A673 (cell line): Measurements from ENCODE around the gene CELF4. TPM values are rescaled to one million over a fixed set of nuclear protein-coding genes. Genes with fewer than 3 reads are reported as not detected.

Experiments used
- BruUV-seq: library from RNA; stranded (reverse); fragments of 400-500 nt; replicated peaks from 2 replicates; lab custom pipeline; 2021; lab: Mats Ljungman, UMichigan
- CTCF ChIA-PET: fragments of 300-600 bp; sonication (Branson Sonifier 250); formaldehyde crosslinking; loops from one replicate; lab custom pipeline; 2022; ENCODE audit warnings: antibody characterized with exemption; lab: Charles Lee
- POLR2A ChIA-PET: fragments of 300-600 bp; sonication (Branson Sonifier 250); formaldehyde crosslinking; loops from one replicate; lab custom pipeline; 2022; ENCODE audit warnings: antibody characterized with exemption; ENCODE audit not compliant: low non-redundant PET; lab: Charles Lee
- DNase-seq: peaks from one replicate; pipeline ENCODE4 v3.0.0-alpha.2; 2015; ENCODE audit warnings: low spot score
- H3K27ac ChIP-seq: fragments of 200-600 bp; sonication (generic); 2 replicates; pipeline ENCODE4 v1.5.1; 2016; ENCODE audit warnings: mixed run types, low read depth, mild to moderate bottlenecking, mixed read lengths, antibody characterized with exemption, low read length; ENCODE audit not compliant: poor library complexity, severe bottlenecking
- H3K27me3 ChIP-seq: fragments of 200-600 bp; sonication (generic); replicated peaks from 2 replicates; pipeline ENCODE4 v1.6.1; 2017; ENCODE audit warnings: mixed run types, low read depth, mild to moderate bottlenecking, mixed read lengths, antibody characterized with exemption, low read length; ENCODE audit not compliant: insufficient read depth, poor library complexity
- H3K36me3 ChIP-seq: fragments of 200-600 bp; sonication (generic); 2 replicates; pipeline ENCODE4 v1.6.1; 2016; ENCODE audit warnings: mixed run types, mild to moderate bottlenecking, mixed read lengths, antibody characterized with exemption, low read length; ENCODE audit not compliant: insufficient read depth, poor library complexity, severe bottlenecking
- H3K4me1 ChIP-seq: fragments of 200-600 bp; sonication (generic); 2 replicates; pipeline ENCODE4 v1.6.1; 2017; ENCODE audit warnings: mixed run types, mild to moderate bottlenecking, mixed read lengths, antibody characterized with exemption, low read length; ENCODE audit not compliant: insufficient read depth, poor library complexity, severe bottlenecking
- H3K4me3 ChIP-seq: fragments of 200-600 bp; sonication (generic); 2 replicates; pipeline ENCODE4 v1.5.1; 2016; ENCODE audit warnings: low read depth, mixed run types, mild to moderate bottlenecking, mixed read lengths, low read length; ENCODE audit not compliant: poor library complexity, severe bottlenecking
- H3K9me3 ChIP-seq: fragments of 200-600 bp; sonication (generic); 2 replicates; pipeline ENCODE4 v1.6.1; 2016; ENCODE audit warnings: mixed run types, low read depth, mild to moderate bottlenecking, mixed read lengths, antibody characterized with exemption, low read length; ENCODE audit not compliant: poor library complexity, severe bottlenecking
- EZH2 ChIP-seq: fragments of 200-600 bp; sonication (generic); IDR thresholded peaks from 2 replicates; pipeline ENCODE4 v1.6.1; 2017; ENCODE audit warnings: borderline replicate concordance, low read depth, mild to moderate bottlenecking, mixed read lengths, antibody characterized with exemption, low read length; ENCODE audit not compliant: poor library complexity, severe bottlenecking
- intact Hi-C: fragments of 100-400 bp; cut with micrococcal nuclease; formaldehyde crosslinking; loops from one replicate; pipeline ENCODE4 v1.10.0; 2022; ENCODE audit not compliant: unreplicated experiment
- total RNA-seq: library from RNA; stranded (reverse); gene quantifications from 2 replicates; pipeline ENCODE4 v1.2.3, GENCODE V29; 2021
- TF ChIP-seq, protein P1 (sequence below): fragments of 300-800, 200-600 bp; sonication (generic); conservative IDR thresholded peaks from 2 replicates; pipeline ENCODE4 v1.5.1; 2017; ENCODE audit warnings: low read depth, mild to moderate bottlenecking, antibody characterized with exemption, low read length, moderate library complexity, mixed read lengths

Gene CELF4
- total RNA-seq, 1 experiment from 2014 or later: not detected

DNA sequence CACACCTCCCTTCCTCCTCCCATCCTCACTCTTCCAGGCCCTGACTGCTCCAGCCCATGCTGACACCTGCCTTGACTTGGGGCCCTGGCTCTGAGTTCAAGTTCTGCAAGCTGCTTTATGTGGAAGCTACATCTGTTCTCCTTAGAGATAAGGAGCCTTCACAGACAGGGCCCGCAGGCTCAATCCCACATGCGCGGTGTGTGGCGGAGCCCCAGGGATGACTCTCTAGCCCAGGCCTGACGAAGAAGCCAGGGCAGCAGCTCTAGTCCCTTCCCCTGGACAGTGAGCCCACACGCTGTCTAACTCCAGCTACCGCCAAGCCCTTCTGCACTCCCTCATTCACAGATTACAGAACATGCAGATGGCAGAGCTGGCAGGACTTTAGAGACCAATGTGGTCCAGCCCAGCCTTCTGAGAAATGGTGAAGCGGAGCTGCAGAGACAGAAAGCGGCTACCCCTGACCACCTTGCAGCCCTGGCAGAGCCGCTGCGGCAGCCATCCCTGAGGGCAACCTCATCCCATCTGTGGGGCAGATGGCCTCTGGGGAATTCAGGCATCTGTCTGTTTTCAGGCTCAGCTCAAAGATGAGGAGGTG lies 304.3 kb downstream of the CELF4 start:
- DNase-seq: no peak
- CTCF ChIA-PET: no interaction called here
- H3K4me1 ChIP-seq: no peaks in the 10 kb centered on the region
- POLR2A ChIA-PET: no interaction called here
- H3K4me3 ChIP-seq: no peak overlapping the region
- BruUV-seq: no TSS peak
- no peak for TF ChIP-seq EZH2
- TF ChIP-seq, protein P1, sequence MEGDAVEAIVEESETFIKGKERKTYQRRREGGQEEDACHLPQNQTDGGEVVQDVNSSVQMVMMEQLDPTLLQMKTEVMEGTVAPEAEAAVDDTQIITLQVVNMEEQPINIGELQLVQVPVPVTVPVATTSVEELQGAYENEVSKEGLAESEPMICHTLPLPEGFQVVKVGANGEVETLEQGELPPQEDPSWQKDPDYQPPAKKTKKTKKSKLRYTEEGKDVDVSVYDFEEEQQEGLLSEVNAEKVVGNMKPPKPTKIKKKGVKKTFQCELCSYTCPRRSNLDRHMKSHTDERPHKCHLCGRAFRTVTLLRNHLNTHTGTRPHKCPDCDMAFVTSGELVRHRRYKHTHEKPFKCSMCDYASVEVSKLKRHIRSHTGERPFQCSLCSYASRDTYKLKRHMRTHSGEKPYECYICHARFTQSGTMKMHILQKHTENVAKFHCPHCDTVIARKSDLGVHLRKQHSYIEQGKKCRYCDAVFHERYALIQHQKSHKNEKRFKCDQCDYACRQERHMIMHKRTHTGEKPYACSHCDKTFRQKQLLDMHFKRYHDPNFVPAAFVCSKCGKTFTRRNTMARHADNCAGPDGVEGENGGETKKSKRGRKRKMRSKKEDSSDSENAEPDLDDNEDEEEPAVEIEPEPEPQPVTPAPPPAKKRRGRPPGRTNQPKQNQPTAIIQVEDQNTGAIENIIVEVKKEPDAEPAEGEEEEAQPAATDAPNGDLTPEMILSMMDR: no peak
- no peaks in the 10 kb centered on the region for H3K9me3 ChIP-seq
- H3K36me3 ChIP-seq: no peaks in the 10 kb centered on the region
- peaks cover 40% of the 10 kb centered on the region for H3K27me3 ChIP-seq
- intact Hi-C loops: no loop called here
- H3K27ac ChIP-seq: no peak overlapping the region

DNA sequence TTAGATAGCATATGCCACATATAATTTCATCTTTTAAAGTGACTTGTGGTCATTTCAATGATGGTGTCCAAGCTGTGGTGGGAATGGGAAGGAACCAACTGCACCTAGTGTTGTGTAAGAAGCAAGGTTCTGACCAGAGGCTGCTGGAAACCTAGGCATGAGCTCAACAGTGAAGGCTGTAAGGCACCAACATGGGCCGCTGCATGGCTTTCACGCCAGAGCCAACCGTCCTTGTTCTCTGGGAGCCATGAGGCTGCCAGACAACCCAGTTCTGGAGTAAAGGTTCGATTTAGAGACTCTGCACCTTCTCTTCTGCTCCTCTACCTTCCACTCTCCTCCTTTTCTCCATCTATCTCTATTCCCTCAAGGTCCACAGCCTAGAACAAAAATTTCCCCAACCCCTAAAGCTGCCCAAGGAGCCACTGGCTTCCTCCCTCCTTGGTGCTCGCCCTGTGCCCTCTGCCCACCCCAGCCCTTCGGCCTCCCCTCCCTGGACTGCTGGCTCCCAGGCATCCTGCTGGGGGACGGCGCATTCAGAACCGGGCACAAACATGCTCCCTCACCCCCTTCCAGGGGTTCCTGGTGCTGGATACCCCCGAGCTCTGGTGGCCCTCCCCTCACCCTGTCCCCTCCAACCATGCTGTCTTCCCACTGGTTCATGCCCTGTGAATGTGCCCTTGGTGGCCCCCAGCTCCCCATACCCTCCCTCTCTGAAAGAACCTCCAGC lies 305.1 kb downstream of the CELF4 start:
- ChIA-PET POLR2A (no interaction called here), CTCF (no interaction called here)
- no peak overlapping the region for H3K27ac ChIP-seq
- intact Hi-C loops: no loop called here
- H3K9me3 ChIP-seq: no peaks in the 10 kb centered on the region
- no peak for TF ChIP-seq EZH2
- TF ChIP-seq, protein P1: no peak
- no TSS peak for BruUV-seq
- DNase-seq: no peak
- H3K4me3 ChIP-seq: no peak overlapping the region
- no peaks in the 10 kb centered on the region for H3K36me3 ChIP-seq
- H3K4me1 ChIP-seq: no peaks in the 10 kb centered on the region
- peaks cover 47% of the 10 kb centered on the region for H3K27me3 ChIP-seq

DNA sequence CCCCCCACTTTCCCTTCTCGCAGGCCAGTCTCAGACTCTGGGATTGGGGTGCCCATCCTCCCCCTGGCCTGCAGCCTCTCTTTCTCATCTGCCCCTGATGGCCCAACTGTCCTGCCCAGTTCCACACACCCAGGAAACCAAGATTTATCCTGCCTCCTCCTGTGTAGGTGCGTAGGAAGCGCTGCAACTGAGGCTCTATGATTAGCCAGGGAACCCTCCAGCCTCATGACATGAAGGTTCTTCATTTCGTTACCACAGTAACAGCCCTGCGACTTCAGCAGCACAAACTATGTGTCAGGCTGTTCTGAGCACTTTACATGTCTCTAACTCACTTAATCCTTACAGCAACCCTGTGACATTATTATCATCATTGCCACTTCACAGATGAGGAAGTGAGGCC lies 305.9 kb downstream of the CELF4 start:
- H3K9me3 ChIP-seq: no peaks in the 10 kb centered on the region
- TF ChIP-seq EZH2: no peak
- TF ChIP-seq, protein P1: no peak
- BruUV-seq: no TSS peak
- no peak for DNase-seq
- CTCF ChIA-PET: no interaction called here
- peaks cover 55% of the 10 kb centered on the region for H3K27me3 ChIP-seq
- POLR2A ChIA-PET: no interaction called here
- no peak overlapping the region for H3K4me3 ChIP-seq
- H3K27ac ChIP-seq: no peak overlapping the region
- no peaks in the 10 kb centered on the region for H3K4me1 ChIP-seq
- H3K36me3 ChIP-seq: no peaks in the 10 kb centered on the region
- intact Hi-C loops: no loop called here
